ENCODE data around the gene MYO15B.
"Not testable (repeated sequence)": the region's sequence is repeated elsewhere in the genome, so short reads cannot be mapped to it uniquely, and the experiment has no call there.

The MYO15B gene

DNA sequence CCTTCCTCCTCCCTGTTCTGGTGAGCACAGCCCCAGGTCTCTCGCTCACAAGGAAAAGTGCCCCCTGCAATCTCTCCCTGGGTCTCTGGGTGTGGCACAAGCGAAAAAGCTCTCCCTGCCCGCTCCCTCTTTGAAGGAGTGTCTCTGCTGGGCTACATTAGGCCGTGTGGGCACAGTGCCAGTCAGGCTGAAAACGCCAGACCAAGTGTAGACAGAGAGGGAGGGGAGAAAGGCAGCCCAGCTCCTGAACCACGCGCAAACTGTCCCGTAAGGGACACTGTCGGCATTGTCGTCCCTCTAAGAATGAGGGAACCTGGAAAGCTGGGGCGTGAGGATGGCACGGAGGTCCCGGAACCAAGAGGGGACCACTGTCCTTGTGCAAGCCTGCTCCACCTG, 49.5 kb downstream of the MYO15B start:
- in situ Hi-C loops (cut with MboI; ENCODE audit: low sequenced_read_pairs): no loop called here

DNA sequence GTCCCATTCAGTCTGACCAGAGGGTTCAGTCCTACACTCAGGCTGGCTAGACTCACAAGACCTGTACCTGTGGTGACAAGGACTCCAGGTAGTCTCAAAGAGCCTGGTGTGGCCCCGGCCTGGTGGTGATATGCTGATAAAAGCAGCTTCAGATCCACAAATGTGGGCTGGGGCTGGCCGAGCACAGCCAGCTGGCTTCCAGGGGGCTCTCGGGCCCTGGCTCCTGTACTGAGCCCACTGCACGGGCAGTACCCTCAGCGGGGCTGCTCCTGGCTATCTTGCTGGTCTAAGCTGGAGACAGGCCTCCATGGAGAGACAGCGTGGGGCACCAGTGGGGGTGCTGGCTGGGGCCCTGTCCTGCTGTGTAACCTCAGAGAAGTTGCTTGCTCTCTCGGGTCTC, 50.0 kb downstream of the MYO15B start:
- in situ Hi-C loops (cut with MboI; ENCODE audit: low sequenced_read_pairs): no loop called here

DNA sequence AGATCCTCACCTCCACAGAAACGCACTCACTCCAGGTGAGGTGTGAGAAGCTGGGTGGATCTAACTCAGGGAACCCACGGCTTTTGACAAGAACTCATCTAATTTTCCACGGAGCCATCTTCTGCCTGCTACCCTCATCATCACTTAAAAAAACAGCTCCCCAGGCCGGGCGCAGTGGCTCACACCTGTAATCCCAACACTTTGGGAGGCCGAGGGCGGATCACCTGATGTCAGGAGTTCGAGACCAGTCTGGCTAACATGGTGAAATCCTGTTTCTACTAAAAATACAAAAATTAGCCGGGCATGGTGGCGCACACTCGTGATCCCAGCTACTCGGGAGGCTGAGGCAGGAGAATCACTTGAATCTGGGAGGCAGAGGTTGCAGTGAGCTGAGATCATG, 50.4 kb downstream of the MYO15B start:
- in situ Hi-C loops (cut with MboI; ENCODE audit: low sequenced_read_pairs): not testable (repeated sequence)

DNA sequence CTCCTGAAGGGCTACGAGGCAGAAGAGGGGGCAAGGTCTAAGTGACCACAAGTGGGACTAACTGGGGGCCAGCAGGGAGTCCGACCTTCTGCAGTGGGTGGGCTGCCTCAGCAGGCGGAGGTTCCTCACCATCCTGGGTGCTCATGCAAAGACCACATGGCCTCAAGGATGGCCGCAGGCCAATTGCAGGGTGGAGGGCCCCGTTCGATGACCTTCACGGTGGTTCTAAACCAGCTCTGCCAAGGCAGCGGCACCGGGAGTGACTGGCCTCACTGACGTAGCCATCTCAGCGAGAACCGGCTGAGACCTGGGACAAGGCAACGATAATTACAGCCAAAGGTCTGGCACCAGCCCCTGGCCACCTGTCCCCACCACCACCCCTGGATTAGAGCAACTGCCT, 51.3 kb downstream of the MYO15B start:
- in situ Hi-C loops (cut with MboI; ENCODE audit: low sequenced_read_pairs): no loop called here

DNA sequence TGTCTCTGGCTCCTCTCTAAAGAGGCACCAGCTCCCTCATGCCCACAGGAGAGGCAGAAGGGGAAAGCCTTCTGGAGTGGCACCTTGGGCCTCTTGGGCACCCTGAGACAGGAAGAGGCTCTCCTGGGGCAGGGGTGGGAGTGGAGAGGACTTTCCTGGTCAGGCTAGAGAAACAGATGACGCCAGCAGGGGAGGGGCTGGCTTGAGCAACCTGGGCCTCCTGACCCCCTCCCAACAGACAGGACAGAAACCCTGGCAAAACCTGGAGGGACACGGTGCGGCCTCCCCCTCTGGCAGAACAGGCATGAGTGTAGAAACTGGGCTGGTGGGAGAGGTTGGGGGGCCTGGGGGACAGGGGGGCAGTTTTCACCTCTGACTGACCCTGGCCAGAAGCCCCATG, 51.7 kb downstream of the MYO15B start:
- in situ Hi-C loops (cut with MboI; ENCODE audit: low sequenced_read_pairs): no loop called here

DNA sequence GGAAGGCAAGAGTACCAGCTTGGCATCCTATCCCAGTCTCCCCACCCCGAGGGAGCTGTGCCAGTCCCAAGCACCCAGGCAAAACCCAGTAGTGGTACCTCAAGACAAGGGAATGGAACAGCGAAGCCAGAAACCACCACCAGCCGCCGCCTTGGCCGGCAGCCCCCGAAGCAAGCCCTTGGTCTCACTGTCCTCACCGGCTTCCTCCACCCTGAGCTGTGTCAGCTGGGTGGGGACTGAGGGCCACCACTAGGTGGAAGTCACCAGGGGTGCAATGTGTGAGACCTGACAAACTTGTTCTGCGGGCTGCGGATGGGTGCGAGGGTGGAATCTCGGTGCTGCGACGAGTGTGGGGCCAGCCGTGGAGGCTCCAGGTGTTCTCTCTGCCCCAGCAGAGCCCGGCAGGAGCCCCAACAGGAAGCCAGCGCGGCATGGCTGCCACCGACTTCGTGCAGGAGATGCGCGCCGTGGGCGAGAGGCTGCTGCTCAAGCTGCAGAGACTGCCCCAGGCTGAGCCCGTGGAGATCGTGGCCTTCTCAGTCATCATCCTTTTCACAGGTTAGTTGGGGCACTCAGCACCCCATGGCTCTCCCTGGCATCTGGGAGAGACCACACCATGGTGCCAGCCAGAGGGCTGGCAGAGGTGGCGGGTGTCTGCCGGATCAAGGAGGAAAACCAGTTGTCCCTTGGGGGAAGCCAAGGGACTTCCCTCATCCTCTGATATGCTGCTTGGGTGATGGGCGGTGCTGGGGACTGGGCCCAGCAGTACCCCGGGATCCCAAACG, 52.4 kb downstream of the MYO15B start:
- in situ Hi-C loops (cut with MboI; ENCODE audit: low sequenced_read_pairs): no loop called here

DNA sequence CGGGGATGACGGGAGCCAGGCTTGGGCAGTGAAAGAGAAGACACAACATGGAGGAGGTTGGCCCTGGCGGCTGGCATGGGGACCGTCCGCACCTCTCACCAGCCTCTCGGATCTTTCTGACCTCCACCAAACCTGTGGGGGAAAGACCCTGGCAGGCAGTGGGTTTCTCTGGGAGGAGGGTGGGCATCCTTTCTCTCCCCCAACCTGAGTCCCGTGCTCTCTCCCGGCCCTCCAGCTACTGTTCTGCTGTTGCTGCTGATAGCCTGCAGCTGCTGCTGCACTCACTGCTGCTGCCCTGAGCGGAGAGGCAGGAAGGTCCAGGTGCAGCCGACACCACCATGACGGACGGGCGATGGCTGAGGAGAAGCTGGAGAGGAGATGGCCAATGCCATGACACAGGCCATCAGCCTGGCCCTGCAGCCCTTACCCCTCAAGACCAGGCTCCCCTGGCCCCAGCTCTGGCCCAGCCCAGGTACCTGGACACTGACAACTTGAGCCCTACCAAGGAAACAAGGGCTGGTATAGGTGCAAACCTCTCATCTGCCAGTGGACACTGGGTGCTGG, 53.0 kb downstream of the MYO15B start:
- in situ Hi-C loops (cut with MboI; ENCODE audit: low sequenced_read_pairs): no loop called here

DNA sequence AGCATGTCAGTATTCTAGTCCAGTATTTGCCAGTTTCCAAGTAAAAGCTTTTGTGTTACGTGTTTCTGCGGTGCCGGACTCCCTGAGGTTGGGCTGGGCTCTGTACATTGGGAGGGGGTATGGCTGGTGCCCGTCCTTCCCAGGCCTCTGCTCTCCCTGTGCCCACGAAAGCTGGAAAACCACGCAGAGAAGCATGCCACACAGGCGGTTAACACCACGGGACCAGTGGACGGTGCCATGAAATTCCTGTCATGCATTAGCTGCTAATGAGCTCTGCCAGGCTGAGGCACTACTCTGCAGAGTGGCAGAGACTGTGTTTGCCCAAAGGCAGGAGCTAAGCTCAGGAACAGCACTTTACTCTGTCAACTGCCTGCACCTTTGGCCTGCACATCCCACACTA, 53.7 kb downstream of the MYO15B start:
- in situ Hi-C loops (cut with MboI; ENCODE audit: low sequenced_read_pairs): no loop called here

DNA sequence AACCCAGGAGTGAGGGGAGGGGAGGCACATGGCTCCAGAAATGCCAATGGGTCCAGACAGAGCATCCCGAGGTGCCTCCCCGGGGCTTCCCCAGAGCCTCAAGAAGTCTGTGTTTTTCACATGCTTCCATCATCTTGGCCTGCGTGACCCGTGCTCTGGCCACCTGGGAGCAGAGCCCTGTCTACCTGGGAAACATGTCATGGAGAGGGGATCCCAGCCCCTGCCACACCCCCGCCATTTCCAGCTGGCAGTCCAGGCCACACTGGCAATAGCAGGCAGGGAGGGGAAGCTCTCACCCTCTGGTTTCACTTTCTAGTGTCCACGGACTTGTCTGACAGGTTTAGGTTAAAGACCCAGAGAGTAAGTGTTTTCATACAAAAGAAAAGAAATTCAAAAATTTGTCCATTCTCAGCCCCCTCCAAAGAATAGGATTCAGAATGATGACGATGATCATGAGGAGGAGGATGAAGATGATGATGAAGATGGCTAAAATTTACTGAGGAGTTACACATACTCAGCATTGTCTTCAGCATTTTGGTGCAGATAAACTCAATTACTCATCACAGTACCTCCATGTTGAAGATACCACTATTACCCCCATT, 54.7 kb downstream of the MYO15B start:
- in situ Hi-C loops (cut with MboI; ENCODE audit: low sequenced_read_pairs): no loop called here

DNA sequence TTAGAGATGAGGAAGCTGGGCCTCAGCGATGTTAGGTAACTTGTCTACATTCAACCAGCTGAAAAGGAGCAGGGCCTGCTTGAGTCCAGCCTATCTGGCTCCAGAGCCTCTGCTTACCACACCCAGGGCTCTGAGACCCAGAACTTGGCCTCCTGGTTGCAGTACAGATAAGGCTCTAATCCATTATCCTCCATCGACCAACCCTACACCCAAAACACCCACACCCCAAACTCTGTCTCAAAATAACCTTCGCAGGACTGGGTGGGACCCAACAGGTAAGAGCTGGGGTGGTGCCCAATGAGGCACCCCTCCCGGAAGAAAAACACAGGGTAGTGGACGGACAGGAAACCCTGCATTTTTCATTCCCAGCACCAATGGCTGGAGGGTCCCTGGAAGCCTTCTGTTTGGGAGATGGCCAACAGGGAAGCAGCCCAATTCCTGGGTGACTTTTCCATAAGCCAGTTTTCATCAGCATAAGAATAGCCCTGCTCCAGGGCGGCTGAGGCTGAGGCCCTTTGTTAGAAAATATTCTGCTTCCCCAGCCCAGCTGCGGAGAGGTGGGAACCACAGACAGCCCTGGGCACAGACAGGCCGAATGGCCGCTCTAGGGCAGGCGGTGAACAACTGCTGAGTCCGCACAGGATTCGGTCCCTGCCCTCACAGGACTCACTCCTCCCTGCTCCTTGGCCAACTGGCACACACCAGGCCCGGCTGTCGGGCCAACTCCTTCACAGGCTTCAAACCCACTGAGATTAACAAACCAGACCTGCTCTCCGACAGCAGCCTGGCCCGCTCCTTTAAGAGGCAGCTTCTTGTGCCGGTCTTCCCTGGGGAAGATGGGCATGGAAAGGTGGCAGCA, 55.4 kb downstream of the MYO15B start:
- in situ Hi-C loops (cut with MboI; ENCODE audit: low sequenced_read_pairs): no loop called here

DNA sequence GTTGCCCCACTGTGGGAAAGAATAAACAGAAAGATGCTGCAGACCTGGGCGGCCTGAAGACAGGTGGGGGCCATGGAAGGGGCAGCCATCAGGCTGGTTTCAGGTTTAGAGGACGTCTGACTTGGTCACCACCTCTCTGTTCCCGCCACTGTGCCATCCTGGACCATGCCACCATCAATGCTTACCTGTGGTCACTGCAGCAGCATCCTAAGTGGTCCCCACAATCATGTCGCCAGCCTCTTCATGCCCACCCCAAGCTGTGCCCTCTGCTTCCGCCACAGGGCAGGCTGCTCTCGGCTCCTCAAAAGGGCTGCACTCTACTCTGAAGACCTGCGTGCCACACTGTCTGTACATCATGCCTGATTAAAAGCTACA, 56.0 kb downstream of the MYO15B start:
- in situ Hi-C loops (cut with MboI; ENCODE audit: low sequenced_read_pairs): no loop called here

DNA sequence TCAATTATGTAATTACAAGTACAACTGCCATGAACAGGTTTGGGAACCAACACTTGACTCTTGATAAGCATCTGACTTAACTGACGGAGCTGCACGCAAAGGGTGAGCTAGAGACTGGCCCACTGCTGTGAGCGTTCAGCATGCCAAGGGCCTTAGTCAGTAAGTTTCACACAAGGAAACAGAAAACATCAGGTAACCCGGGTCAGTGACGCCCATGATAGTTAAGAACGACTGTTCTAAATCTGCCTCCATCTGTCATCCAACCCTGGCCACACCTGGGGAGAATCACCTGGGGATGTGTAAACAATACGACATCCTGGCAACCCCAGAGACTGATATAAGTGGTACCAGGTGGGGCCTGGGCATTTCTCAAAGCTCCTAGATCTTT, 57.9 kb downstream of the MYO15B start:
- in situ Hi-C loops (cut with MboI; ENCODE audit: low sequenced_read_pairs): no loop called here

DNA sequence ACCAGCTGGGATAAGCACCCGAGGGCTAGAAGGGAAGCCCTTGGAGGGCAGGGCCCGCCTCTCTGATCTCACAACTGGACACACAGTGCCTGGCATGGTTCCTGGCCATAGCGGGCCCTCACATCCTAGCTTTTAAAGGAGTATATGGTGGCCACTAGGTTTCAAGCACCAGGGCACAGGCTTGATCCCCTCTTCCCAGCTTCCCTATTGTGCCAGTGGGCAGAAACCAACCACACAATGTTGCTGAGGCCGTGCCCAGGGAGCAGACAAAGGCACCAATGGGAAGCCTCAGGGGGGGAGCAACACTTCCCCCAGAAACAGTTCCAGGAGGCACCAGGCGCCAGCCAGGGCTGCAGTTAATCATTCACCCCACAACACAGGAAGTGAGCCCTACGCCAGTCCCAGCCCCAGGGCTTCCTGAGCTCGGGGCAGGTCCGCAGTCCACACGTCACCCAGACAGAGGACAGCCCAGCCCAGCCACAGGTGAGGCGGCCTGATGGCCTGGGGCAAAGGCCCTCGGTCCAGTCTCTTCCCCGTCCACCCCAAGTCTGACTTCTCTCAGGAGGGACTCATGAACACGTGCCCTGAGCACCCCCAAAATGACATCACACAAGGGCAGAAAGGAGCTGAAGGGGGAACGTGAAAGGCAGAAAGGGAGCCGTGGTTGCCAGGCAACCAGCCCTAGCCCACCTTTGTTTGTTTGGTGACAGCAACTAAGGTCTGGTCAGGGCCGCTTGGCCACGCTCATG, 58.5 kb downstream of the MYO15B start:
- in situ Hi-C loops (cut with MboI; ENCODE audit: low sequenced_read_pairs): no loop called here

DNA sequence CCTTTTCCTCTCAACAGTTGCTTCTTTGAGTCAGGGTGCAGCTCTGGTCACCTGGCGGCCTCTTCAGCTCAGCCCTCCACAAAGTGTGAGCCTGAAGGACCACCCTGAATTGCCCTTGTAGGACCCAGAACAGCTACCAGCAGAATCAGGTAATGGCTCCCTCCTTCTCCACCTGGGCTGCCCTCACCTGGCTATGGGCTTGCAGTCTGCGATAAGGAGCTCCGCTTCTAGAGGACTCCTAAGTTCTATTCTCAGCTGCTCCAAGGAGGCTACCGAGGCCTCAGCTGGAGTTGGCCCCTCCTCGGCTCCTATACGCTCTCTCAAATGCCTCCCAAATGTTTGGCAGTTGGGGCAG, 59.0 kb downstream of the MYO15B start:
- in situ Hi-C loops (cut with MboI; ENCODE audit: low sequenced_read_pairs): no loop called here

DNA sequence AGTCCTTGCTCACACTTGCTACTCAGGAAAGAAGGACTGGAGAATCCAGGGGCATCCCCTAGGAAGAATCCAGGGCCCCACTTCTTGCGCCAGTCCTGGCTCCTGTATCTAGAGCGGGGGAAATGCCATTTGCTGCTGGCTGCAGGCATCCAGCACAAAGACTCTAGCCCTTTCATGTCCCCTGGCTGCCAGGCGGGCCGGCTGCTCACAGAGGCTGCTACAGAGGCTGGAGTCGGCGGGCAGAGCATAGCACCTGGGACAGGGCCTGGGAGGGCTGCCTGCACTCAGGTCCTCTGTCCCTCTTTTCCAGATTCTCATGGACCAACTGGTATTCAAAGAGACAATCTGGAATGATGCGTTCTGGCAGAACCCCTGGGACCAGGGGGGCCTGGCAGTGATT, 59.5 kb downstream of the MYO15B start:
- in situ Hi-C loops (cut with MboI; ENCODE audit: low sequenced_read_pairs): no loop called here

DNA sequence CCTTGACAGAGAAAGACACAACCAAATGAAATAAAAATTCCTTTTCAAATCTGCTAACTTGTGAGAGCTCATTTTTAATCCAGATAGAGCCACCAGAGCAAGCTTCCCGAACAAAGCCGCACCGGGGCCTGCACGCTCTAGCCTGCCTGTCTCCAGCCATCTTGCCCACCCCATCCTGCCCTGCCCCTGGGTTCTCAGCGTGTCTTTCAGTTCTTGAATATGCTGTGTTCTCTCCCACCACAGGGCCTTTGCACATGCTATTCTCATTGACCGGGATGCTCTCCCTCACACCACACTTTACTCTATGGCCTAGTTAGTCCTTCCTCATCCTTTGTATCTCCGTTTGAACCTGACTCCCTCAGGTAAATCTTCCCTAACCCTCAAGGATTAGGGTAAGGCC, 60.3 kb downstream of the MYO15B start:
- in situ Hi-C loops (cut with MboI; ENCODE audit: low sequenced_read_pairs): no loop called here

DNA sequence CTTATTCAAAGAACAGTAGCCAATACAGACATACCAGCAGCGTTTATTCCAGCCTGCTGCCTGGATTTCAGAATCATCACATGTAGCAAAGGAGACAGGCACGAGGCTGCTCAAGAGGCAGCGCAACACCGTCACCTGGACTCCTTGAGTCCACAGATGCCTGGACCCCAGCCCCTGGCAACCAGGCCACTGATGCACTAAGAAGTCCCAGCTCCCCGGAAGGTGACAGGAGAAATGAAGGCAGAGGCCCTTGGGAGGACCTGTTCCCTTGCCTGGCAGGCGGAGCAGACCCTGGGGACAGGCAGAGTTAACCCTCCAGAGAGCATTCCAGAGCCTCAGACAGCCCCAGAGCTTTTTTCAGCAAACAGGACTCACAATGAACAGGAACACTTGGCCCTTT, 62.1 kb downstream of the MYO15B start:
- in situ Hi-C loops (cut with MboI; ENCODE audit: low sequenced_read_pairs): no loop called here

DNA sequence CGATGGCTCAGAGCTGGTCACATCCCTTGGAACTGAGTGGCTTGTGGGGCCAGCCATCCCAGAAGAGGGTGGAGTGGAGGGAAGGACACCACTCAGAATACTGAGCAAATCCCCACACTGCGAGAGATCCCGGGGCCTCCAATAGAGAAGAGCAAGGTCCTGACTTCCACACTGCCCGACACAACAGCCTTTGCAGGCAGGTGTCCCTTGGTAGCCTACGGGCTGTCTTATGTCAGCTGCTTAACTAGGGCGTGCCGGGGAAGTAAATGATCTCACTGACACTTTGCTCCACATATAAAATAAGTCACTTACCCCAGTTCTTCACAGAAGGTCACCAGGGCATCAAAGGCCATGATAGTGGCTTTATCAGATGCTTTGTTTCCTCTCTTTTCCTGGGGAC, 63.3 kb downstream of the MYO15B start:
- in situ Hi-C loops (cut with MboI; ENCODE audit: low sequenced_read_pairs): no loop called here

DNA sequence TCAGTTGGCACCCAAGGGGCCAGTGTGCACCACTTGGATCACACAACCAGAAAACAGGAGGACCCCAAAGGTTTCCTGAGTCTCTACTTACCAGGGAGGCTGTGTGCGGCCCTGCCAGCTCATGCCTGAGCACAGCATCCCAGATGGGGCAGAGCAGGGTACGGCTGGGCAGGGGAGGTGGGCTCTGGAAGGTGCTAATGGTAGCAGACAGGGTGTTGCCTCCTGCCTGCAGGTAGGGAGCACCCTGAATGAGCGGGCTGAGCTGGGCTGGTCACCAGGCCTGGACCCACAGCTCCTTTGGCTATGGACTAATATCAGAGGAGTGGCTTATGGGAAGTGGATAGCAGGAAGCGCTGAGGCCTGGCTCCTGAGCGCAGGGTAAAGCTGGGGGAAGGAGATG, 64.7 kb downstream of the MYO15B start:
- in situ Hi-C loops (cut with MboI; ENCODE audit: low sequenced_read_pairs): no loop called here

DNA sequence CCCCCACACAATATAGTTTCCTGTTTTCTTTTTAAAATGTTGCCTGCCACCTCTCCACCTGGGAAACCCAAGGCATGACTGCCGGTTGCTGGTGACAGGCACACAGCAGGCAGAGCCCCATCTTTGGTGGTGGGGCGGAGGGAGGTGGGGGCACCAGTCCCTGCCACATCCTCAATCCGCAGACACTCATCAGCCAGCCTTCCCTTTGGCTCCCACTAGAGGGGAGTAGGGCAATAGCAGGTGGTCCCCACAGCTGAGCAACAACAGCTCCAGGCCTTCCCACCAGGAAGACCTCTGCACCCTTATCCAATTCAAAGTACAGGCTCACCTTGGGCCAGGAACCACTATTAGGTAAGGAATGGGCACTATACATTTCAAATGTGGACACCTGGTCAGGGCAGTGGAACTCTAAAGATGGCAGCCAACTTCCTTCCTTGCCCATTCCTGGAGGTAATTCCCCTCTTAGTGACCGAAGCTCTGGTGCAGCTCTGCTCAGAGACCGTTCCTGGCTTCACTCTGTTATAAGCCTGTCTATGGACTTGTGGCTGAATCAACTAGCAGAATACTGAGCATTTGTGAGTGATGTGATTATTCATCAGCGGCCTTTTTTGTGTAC, 65.4 kb downstream of the MYO15B start:
- in situ Hi-C loops (cut with MboI; ENCODE audit: low sequenced_read_pairs): no loop called here

DNA sequence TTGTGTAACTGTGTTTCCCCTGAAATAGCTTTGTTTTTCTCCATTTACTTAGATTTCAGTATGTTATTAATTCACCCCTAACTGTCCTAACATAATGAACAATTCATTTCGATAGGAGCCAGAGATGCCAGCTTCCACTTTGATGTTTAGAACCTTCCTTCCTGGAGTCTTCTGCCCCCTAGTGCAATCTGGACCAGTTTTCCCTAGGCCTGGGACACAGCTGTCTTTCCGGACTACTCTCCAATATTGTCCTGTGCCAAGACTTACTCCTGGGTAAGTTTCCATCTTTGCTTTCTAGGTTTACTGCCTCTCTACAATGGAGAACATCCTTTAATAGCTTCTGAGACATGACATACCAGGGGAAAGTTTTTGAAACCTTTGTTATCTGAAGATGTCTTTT, 66.6 kb downstream of the MYO15B start:
- in situ Hi-C loops (cut with MboI; ENCODE audit: low sequenced_read_pairs): no loop called here
